ENCODE measurements around the gene CPSF3.

Gene CPSF3

GRCh38 chr2:9423100-9423921, at the start of gene CPSF3, which contains the start of gene ITGB1BP1:
TSS of gene CPSF3 (plus strand) at chr2:9423654. CDS start at chr2:9423774, 120 bp downstream.
TSS of gene ITGB1BP1 (minus strand) at chr2:9423528. CDS start at chr2:9418697, 4,831 bp downstream.
- peaks cover 0 to 3% (median 2%) of the 10 kb centered on the region in 5 donors for H3K36me3 ChIP-seq (ENCODE audit: control insufficient read depth in 5 of 5, insufficient read depth in 5 of 5, low read length in 5 of 5)
- H3K27me3 ChIP-seq (ENCODE audit: control insufficient read depth in 5 of 5, insufficient read depth in 4 of 5, low read length in 5 of 5): no peaks in the 10 kb centered on the region
- H3K4me1 ChIP-seq (ENCODE audit: control insufficient read depth in 5 of 5, insufficient read depth in 5 of 5, low read length in 5 of 5): peaks cover 10 to 53% (median 52%) of the 10 kb centered on the region in 5 donors
- no peaks in the 10 kb centered on the region for H3K9me3 ChIP-seq (ENCODE audit: control insufficient read depth in 5 of 5, low read length in 5 of 5)
- peak within 1 kb of the TSS; percentile 91 for H3K27ac ChIP-seq (ENCODE audit: low read depth, low read length)
- H3K9ac ChIP-seq (ENCODE audit: low read length in 5 of 5): peak within 1 kb of the TSS; percentile 53 to 97 (median 93)
- peak within 1 kb of the TSS; percentile 84 to 99 (median 93) for H3K4me3 ChIP-seq (ENCODE audit: low read depth in 1 of 5, low read length in 5 of 5)

DNA sequence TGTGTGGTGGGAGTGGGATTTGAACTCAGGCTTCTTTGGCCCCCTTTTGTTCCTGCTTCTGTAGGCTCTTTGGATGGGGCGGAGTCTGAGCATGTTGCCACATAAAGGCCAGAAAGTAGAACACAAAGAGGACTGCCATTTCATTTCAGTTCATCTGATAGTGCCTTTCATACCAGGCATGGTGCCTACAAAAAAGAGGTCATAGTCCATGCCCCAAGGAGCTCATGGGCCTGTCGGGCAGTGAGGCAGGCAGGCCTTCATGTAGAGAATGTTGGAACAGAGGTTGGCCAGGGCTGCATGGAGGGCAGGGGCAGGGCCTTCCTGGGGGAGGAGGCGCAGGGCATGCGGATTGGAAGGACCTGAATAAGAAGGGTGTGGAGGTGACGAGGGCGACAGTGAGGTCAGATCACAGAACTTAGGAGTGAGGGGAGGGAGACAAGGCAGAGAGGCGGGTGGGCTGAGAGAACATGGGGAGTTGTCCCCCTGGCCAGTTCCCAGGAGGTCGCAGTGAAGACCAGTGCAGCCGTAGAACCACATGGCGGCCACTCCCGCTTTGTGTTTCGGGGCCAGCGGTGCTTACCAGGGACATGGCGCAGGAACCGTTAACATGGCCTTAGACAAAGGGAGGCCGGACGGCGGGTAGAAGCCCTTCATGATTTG, 49.3 kb upstream of the CPSF3 start:
- no peaks in the 10 kb centered on the region for H3K9me3 ChIP-seq (ENCODE audit: control insufficient read depth in 5 of 5, low read length in 5 of 5)

DNA sequence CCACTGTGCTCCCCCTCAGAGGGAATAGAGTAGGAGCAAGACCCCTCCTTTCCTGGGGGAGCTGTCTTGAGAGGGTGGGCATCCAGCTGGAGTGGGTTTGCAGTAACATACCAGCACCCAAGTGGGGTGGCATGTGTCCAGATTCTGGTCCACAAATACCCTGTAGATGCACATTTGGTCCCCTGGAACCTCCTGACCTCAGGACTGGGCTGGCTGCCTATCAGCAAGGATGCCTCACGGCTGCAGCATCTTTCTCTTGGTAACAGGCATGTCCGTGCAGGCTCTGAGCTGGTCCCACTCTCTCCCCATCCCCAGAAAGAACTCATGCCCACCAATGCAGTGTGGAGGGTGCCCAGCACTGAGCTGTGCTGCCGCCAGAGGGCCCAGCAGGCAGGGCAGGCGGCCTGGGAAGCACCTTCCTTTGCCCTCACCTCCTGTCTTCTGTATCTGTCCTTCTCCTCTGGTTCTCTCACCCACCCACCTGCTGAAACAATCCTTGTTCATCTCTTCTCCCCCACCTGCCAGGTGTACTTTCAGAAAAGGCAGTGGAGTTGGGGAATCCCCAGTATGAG, 47.5 kb upstream of the CPSF3 start:
- Histone ChIP-seq H3K36me3 (ENCODE audit: control insufficient read depth in 5 of 5, insufficient read depth in 5 of 5, low read length in 5 of 5) (peaks cover 3 to 67% (median 54%) of the 10 kb centered on the region in 5 donors), H3K4me1 (ENCODE audit: control insufficient read depth in 5 of 5, insufficient read depth in 5 of 5, low read length in 5 of 5) (peaks cover 25 to 54% (median 49%) of the 10 kb centered on the region in 5 donors), H3K27me3 (ENCODE audit: control insufficient read depth in 5 of 5, insufficient read depth in 4 of 5, low read length in 5 of 5) (peaks cover 0 to 4% (median 0%) of the 10 kb centered on the region in 5 donors), H3K4me3 (ENCODE audit: low read depth in 1 of 5, low read length in 5 of 5) (no peak overlapping the region), H3K9me3 (ENCODE audit: control insufficient read depth in 5 of 5, low read length in 5 of 5) (no peaks in the 10 kb centered on the region), H3K27ac (ENCODE audit: low read depth, low read length) (peak overlapping the region; percentile 97), H3K9ac (ENCODE audit: low read length in 5 of 5) (no peak overlapping the region)

More for the DNA sequence above, 49.3 kb upstream of the CPSF3 start:
- Histone ChIP-seq H3K27ac (ENCODE audit: low read depth, low read length) (peak overlapping the region; percentile 54), H3K4me3 (ENCODE audit: low read depth in 1 of 5, low read length in 5 of 5) (no peak overlapping the region), H3K4me1 (ENCODE audit: control insufficient read depth in 5 of 5, insufficient read depth in 5 of 5, low read length in 5 of 5) (peaks cover 17 to 40% (median 37%) of the 10 kb centered on the region in 5 donors), H3K27me3 (ENCODE audit: control insufficient read depth in 5 of 5, insufficient read depth in 4 of 5, low read length in 5 of 5) (peaks cover 0 to 4% (median 0%) of the 10 kb centered on the region in 5 donors), H3K36me3 (ENCODE audit: control insufficient read depth in 5 of 5, insufficient read depth in 5 of 5, low read length in 5 of 5) (peaks cover 3 to 74% (median 60%) of the 10 kb centered on the region in 5 donors), H3K9ac (ENCODE audit: low read length in 5 of 5) (no peak overlapping the region)

- Histone ChIP-seq H3K27me3 (ENCODE audit: control insufficient read depth in 5 of 5, insufficient read depth in 4 of 5, low read length in 5 of 5) (peaks cover 0 to 4% (median 0%) of the 10 kb centered on the region in 5 donors), H3K9me3 (ENCODE audit: control insufficient read depth in 5 of 5, low read length in 5 of 5) (no peaks in the 10 kb centered on the region), H3K4me1 (ENCODE audit: control insufficient read depth in 5 of 5, insufficient read depth in 5 of 5, low read length in 5 of 5) (peaks cover 29 to 57% (median 54%) of the 10 kb centered on the region in 5 donors), H3K27ac (ENCODE audit: low read depth, low read length) (peak overlapping the region; percentile 97), H3K4me3 (ENCODE audit: low read depth in 1 of 5, low read length in 5 of 5) (no peak overlapping the region), H3K9ac (ENCODE audit: low read length in 5 of 5) (peak overlapping the region; percentile 22 to 95 (median 60)), H3K36me3 (ENCODE audit: control insufficient read depth in 5 of 5, insufficient read depth in 5 of 5, low read length in 5 of 5) (peaks cover 3 to 67% (median 59%) of the 10 kb centered on the region in 5 donors)
Observed at GRCh38 chr2:9377461-9378097, 45.9 kb upstream of the CPSF3 start.

GRCh38 chr2:9378433-9379390, 44.7 kb upstream of the CPSF3 start:
- H3K27ac ChIP-seq (ENCODE audit: low read depth, low read length): peak overlapping the region; percentile 97

DNA sequence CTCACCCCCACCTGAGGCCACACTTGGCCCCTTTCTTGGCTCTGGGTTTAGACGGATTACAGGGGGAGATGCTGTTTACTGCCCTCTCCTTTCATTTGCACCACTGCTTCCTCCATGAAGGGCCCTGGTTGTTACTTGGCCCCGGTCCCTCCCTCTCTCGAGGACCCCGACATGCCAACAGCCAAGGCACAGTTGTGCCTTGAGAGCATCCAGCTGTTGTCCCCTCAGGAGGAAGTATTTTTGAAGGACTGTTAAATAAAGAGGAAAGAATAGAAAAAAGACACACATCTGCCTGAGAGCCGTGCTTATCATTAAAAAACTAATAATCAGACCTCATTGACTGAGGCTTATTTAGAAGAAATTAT, 44.1 kb upstream of the CPSF3 start:
- no peaks in the 10 kb centered on the region for H3K9me3 ChIP-seq (ENCODE audit: control insufficient read depth in 5 of 5, low read length in 5 of 5)
- H3K27ac ChIP-seq (ENCODE audit: low read depth, low read length): peak overlapping the region; percentile 97
- H3K27me3 ChIP-seq (ENCODE audit: control insufficient read depth in 5 of 5, insufficient read depth in 4 of 5, low read length in 5 of 5): peaks cover 0 to 4% (median 0%) of the 10 kb centered on the region in 5 donors
- H3K9ac ChIP-seq (ENCODE audit: low read length in 5 of 5): peak overlapping the region in 2 of 5 donors; percentile 60 to 64
- peak overlapping the region in 1 of 5 donors; percentile 3 for H3K4me3 ChIP-seq (ENCODE audit: low read depth in 1 of 5, low read length in 5 of 5)
- peaks cover 6 to 62% (median 55%) of the 10 kb centered on the region in 5 donors for H3K36me3 ChIP-seq (ENCODE audit: control insufficient read depth in 5 of 5, insufficient read depth in 5 of 5, low read length in 5 of 5)
- H3K4me1 ChIP-seq (ENCODE audit: control insufficient read depth in 5 of 5, insufficient read depth in 5 of 5, low read length in 5 of 5): peaks cover 29 to 50% (median 44%) of the 10 kb centered on the region in 5 donors

More at GRCh38 chr2:9378433-9379390, 44.7 kb upstream of the CPSF3 start:
- Histone ChIP-seq H3K4me3 (ENCODE audit: low read depth in 1 of 5, low read length in 5 of 5) (peak overlapping the region in 1 of 5 donors; percentile 3), H3K36me3 (ENCODE audit: control insufficient read depth in 5 of 5, insufficient read depth in 5 of 5, low read length in 5 of 5) (peaks cover 6 to 65% (median 59%) of the 10 kb centered on the region in 5 donors), H3K27me3 (ENCODE audit: control insufficient read depth in 5 of 5, insufficient read depth in 4 of 5, low read length in 5 of 5) (peaks cover 0 to 4% (median 0%) of the 10 kb centered on the region in 5 donors), H3K9ac (ENCODE audit: low read length in 5 of 5) (peak overlapping the region; percentile 7 to 95 (median 60)), H3K9me3 (ENCODE audit: control insufficient read depth in 5 of 5, low read length in 5 of 5) (no peaks in the 10 kb centered on the region), H3K4me1 (ENCODE audit: control insufficient read depth in 5 of 5, insufficient read depth in 5 of 5, low read length in 5 of 5) (peaks cover 29 to 54% (median 51%) of the 10 kb centered on the region in 5 donors)

- Histone ChIP-seq H3K9ac (ENCODE audit: low read length in 5 of 5) (peak overlapping the region in 4 of 5 donors; percentile 10 to 60 (median 48)), H3K36me3 (ENCODE audit: control insufficient read depth in 5 of 5, insufficient read depth in 5 of 5, low read length in 5 of 5) (peaks cover 3 to 62% (median 54%) of the 10 kb centered on the region in 5 donors), H3K4me1 (ENCODE audit: control insufficient read depth in 5 of 5, insufficient read depth in 5 of 5, low read length in 5 of 5) (peaks cover 29 to 55% (median 46%) of the 10 kb centered on the region in 5 donors)
Observed at GRCh38 chr2:9380702-9381628, 42.5 kb upstream of the CPSF3 start.

GRCh38 chr2:9382604-9383235, 40.7 kb upstream of the CPSF3 start:
- Histone ChIP-seq H3K27ac (ENCODE audit: low read depth, low read length) (peak overlapping the region; percentile 35), H3K36me3 (ENCODE audit: control insufficient read depth in 5 of 5, insufficient read depth in 5 of 5, low read length in 5 of 5) (peaks cover 3 to 59% (median 56%) of the 10 kb centered on the region in 5 donors), H3K4me1 (ENCODE audit: control insufficient read depth in 5 of 5, insufficient read depth in 5 of 5, low read length in 5 of 5) (peaks cover 26 to 64% (median 52%) of the 10 kb centered on the region in 5 donors)

More at GRCh38 chr2:9380702-9381628, 42.5 kb upstream of the CPSF3 start:
- peaks cover 0 to 4% (median 0%) of the 10 kb centered on the region in 5 donors for H3K27me3 ChIP-seq (ENCODE audit: control insufficient read depth in 5 of 5, insufficient read depth in 4 of 5, low read length in 5 of 5)
- no peak overlapping the region for H3K4me3 ChIP-seq (ENCODE audit: low read depth in 1 of 5, low read length in 5 of 5)
- H3K27ac ChIP-seq (ENCODE audit: low read depth, low read length): peak overlapping the region; percentile 97
- no peaks in the 10 kb centered on the region for H3K9me3 ChIP-seq (ENCODE audit: control insufficient read depth in 5 of 5, low read length in 5 of 5)

More at GRCh38 chr2:9382604-9383235, 40.7 kb upstream of the CPSF3 start:
- Histone ChIP-seq H3K9ac (ENCODE audit: low read length in 5 of 5) (no peak overlapping the region), H3K27me3 (ENCODE audit: control insufficient read depth in 5 of 5, insufficient read depth in 4 of 5, low read length in 5 of 5) (peaks cover 0 to 4% (median 0%) of the 10 kb centered on the region in 5 donors), H3K9me3 (ENCODE audit: control insufficient read depth in 5 of 5, low read length in 5 of 5) (no peaks in the 10 kb centered on the region), H3K4me3 (ENCODE audit: low read depth in 1 of 5, low read length in 5 of 5) (no peak overlapping the region)

All from subcutaneous abdominal adipose tissue (tissue), 5 donors.